Endothelial cell of umbilical vein (primary cell): Measurements from ENCODE around the gene MIB2. TPM values are rescaled to one million over a fixed set of nuclear protein-coding genes. Genes with fewer than 3 reads are reported as not detected.
A peak's percentile ranks its signal among the peaks of the same experiment; 100 is the strongest.

Source experiments
- BruUV-seq: library from RNA; stranded (reverse); fragments of 400-500 nt; replicated peaks from 2 replicates; lab custom pipeline; 2021; lab: Mats Ljungman, UMichigan
- CTCF ChIA-PET: fragments of 300-600, 350-600 bp; sonication (Branson Sonifier 250); formaldehyde crosslinking; loops from one replicate; lab custom pipeline; 2021; ENCODE audit warnings: antibody characterized with exemption, inconsistent platforms; lab: Charles Lee
- POLR2A ChIA-PET: fragments of 300-600, 350-600 bp; sonication (Branson Sonifier 250); formaldehyde crosslinking; loops from one replicate; lab custom pipeline; 2021; ENCODE audit warnings: antibody characterized with exemption, inconsistent platforms; lab: Charles Lee
- DNase-seq: peaks from one replicate; pipeline ENCODE4 v3.0.0-alpha.2; 2011; ENCODE audit warnings: low read depth, low spot score
- FAIRE-seq: peaks from 2 replicates; lab custom pipeline; 2011; peaks lifted over from hg19 to GRCh38; lab: Jason Lieb, UNC
- H2AFZ ChIP-seq: 2 replicates; pipeline ENCODE4 v1.6.0; 2012; ENCODE audit warnings: low read depth, low read length, control low read depth, inconsistent platforms
- H3K27ac ChIP-seq: 2 replicates; pipeline ENCODE4 v1.5.1; 2011; ENCODE audit warnings: low read depth, mild to moderate bottlenecking, control low read depth, low read length, moderate library complexity; ENCODE audit not compliant: insufficient read depth
- H3K27me3 ChIP-seq, 2 experiments: 2 replicates each; pipeline versions ENCODE4 v1.6.0 to v1.6.1; 2011; ENCODE audit warnings: low read length in 2 of 2, mixed read lengths in 1 of 2; ENCODE audit not compliant: control insufficient read depth in 2 of 2, insufficient read depth in 2 of 2
- H3K36me3 ChIP-seq, 2 experiments: 2 replicates in 1 of 2; 3 replicates in 1 of 2; pipeline ENCODE4 v1.5.1; 2011; ENCODE audit warnings: low read length in 2 of 2, mild to moderate bottlenecking in 1 of 2, moderate library complexity in 1 of 2; ENCODE audit not compliant: control insufficient read depth in 2 of 2, insufficient read depth in 2 of 2; ENCODE audit errors: extremely low read depth in 1 of 2
- H3K4me1 ChIP-seq: 3 replicates; pipeline ENCODE4 v1.5.1; 2011; ENCODE audit warnings: mild to moderate bottlenecking, low read length; ENCODE audit not compliant: control insufficient read depth, insufficient read depth; ENCODE audit errors: extremely low read depth
- H3K4me2 ChIP-seq: 2 replicates; pipeline ENCODE4 v1.6.1; 2011; ENCODE audit warnings: low read length, control low read depth, mixed read lengths; ENCODE audit not compliant: insufficient read depth
- H3K4me3 ChIP-seq, 3 experiments: fragments of 200-600 bp in 1 of 3; sonication (generic), shearing (Covaris generic) in 1 of 3; replicated peaks in 1 of 3; 2 replicates each; pipeline ENCODE4 v1.5.1; 2011 to 2016; ENCODE audit warnings: control low read depth in 3 of 3, low read length in 3 of 3, mild to moderate bottlenecking in 2 of 3, inconsistent platforms in 1 of 3, low read depth in 1 of 3, moderate library complexity in 1 of 3; ENCODE audit not compliant: insufficient read depth in 1 of 3
- H3K79me2 ChIP-seq: 2 replicates; pipeline ENCODE4 v1.6.0; 2012; ENCODE audit warnings: low read length, inconsistent platforms; ENCODE audit not compliant: control insufficient read depth, insufficient read depth
- H3K9ac ChIP-seq: replicated peaks from 2 replicates; pipeline ENCODE3; 2011; ENCODE audit warnings: low read length, control low read depth; ENCODE audit not compliant: insufficient read depth; ENCODE audit errors: extremely low read depth
- H3K9me1 ChIP-seq: replicated peaks from 3 replicates; pipeline ENCODE4 v1.6.0; 2011; ENCODE audit warnings: mild to moderate bottlenecking, low read length; ENCODE audit not compliant: control insufficient read depth, insufficient read depth; ENCODE audit errors: extremely low read depth
- H3K9me3 ChIP-seq: replicated peaks from 2 replicates; pipeline ENCODE4 v1.5.1; 2012; ENCODE audit warnings: low read length, inconsistent platforms; ENCODE audit not compliant: control insufficient read depth, insufficient read depth
- H4K20me1 ChIP-seq: replicated peaks from 2 replicates; pipeline ENCODE3; 2011; ENCODE audit warnings: mild to moderate bottlenecking, low read length; ENCODE audit not compliant: control insufficient read depth, insufficient read depth; ENCODE audit errors: extremely low read depth
- EZH2 ChIP-seq: IDR thresholded peaks from 2 replicates; pipeline ENCODE4 v1.6.1; 2012; ENCODE audit warnings: borderline replicate concordance, low read depth, mild to moderate bottlenecking, moderate library complexity, low read length, inconsistent platforms; ENCODE audit not compliant: severe bottlenecking
- FOS ChIP-seq: IDR thresholded peaks from 2 replicates; pipeline ENCODE4 v1.6.1; 2011; ENCODE audit warnings: mild to moderate bottlenecking, low read length, moderate library complexity, borderline replicate concordance; ENCODE audit not compliant: insufficient read depth
- GATA2 ChIP-seq: IDR thresholded peaks from 2 replicates; pipeline ENCODE4 v1.7.0; 2011; ENCODE audit warnings: low read depth, mild to moderate bottlenecking, moderate library complexity, mixed read lengths, low read length; ENCODE audit not compliant: insufficient read length, insufficient read depth
- MAX ChIP-seq: IDR thresholded peaks from 2 replicates; pipeline ENCODE4 v1.6.1; 2011; ENCODE audit not compliant: insufficient read depth, insufficient read length
- POLR2A ChIP-seq: IDR thresholded peaks from 2 replicates; pipeline ENCODE4 v1.6.1; 2012; ENCODE audit warnings: low read depth, mild to moderate bottlenecking, control low read depth, low read length
- POLR2AphosphoS5 ChIP-seq: IDR thresholded peaks from 2 replicates; pipeline ENCODE4 v1.6.1; 2012; ENCODE audit warnings: low read depth, mild to moderate bottlenecking, control low read depth, low read length, moderate library complexity; ENCODE audit not compliant: insufficient read depth
- dilution Hi-C: fragments of 300-500 bp; cut with MboI; formaldehyde crosslinking; loops from one replicate; pipeline ENCODE4 v1.15.0; 2019; ENCODE audit warnings: low sequenced_read_pairs; ENCODE audit not compliant: extremely low pct_ligation_motif_present
- intact Hi-C: fragments of 100-400 bp; cut with micrococcal nuclease; formaldehyde crosslinking; loops from one replicate; pipeline ENCODE4 v1.10.0; 2022
- polyA plus RNA-seq, 4 experiments: library from polyadenylated mRNA; depleted of rRNA in 3 of 4; stranded (reverse) in 3 of 4; unstranded in 1 of 4; fragments of >200 nt; gene quantifications; 2 replicates each; pipeline versions ENCODE4 v1.2.1 to v1.2.3, GENCODE V29; 2011 to 2012; ENCODE audit warnings: missing spikeins in 1 of 4
- total RNA-seq: library from RNA; stranded (reverse); gene quantifications from 2 replicates; pipeline ENCODE4 v1.2.3, GENCODE V29; 2021

The MIB2 gene
- total and polyA plus RNA-seq, 2 donors (not counting 3 experiments of a cell fraction or from before 2014, with no cell fraction given): 25.9 to 45.0 TPM

- Histone ChIP-seq H2AFZ (no peak overlapping the region), H3K4me2 (no peak overlapping the region), H3K79me2 (no peaks in the 10 kb centered on the region), H3K9ac (no peak overlapping the region), H3K36me3 (no peaks in the 10 kb centered on the region), H3K4me3 (no peak overlapping the region), H3K4me1 (no peaks in the 10 kb centered on the region), H3K27ac (no peak overlapping the region), H3K27me3 (peaks cover 3 to 24% of the 10 kb centered on the region in 2 experiments), H3K9me3 (no peaks in the 10 kb centered on the region), H3K9me1 (no peaks in the 10 kb centered on the region), H4K20me1 (no peaks in the 10 kb centered on the region)
- BruUV-seq: no TSS peak
- dilution Hi-C loops (no loop called here), intact Hi-C loops (no loop called here)
- POLR2A ChIA-PET: no interaction called here
- FAIRE-seq: no peak
- TF ChIP-seq MAX (no peak), GATA2 (no peak), POLR2A (no peak), POLR2AphosphoS5 (no peak), FOS (no peak)
- CTCF ChIA-PET: no interaction called here
- no peak for DNase-seq
Measured at GRCh38 chr1:1627829-1628753, 12.8 kb downstream of the MIB2 start.

- no TSS peak for BruUV-seq
- DNase-seq (no peak), FAIRE-seq (no peak)
- ChIA-PET POLR2A (no interaction called here), CTCF (no interaction called here)
- Histone ChIP-seq H3K36me3 (no peaks in the 10 kb centered on the region), H3K27ac (no peak overlapping the region), H3K4me3 (no peak overlapping the region), H4K20me1 (no peaks in the 10 kb centered on the region), H3K9me1 (no peaks in the 10 kb centered on the region), H3K79me2 (no peaks in the 10 kb centered on the region), H3K4me1 (no peaks in the 10 kb centered on the region), H2AFZ (no peak overlapping the region), H3K27me3 (peaks cover 3 to 24% of the 10 kb centered on the region in 2 experiments), H3K9me3 (no peaks in the 10 kb centered on the region), H3K4me2 (no peak overlapping the region), H3K9ac (no peak overlapping the region)
- dilution Hi-C loops: no loop called here
- intact Hi-C loops: no loop called here
- TF ChIP-seq EZH2: peak; percentile 70
- no peak for TF ChIP-seq MAX
- TF ChIP-seq POLR2A: no peak
Measured at GRCh38 chr1:1628754-1629429, 13.6 kb downstream of the MIB2 start.
